Gastroesophageal sphincter (tissue), 4 donors: Measurements from ENCODE around the gene PTPRK. TPM values are rescaled to one million over a fixed set of nuclear protein-coding genes. Genes with fewer than 3 reads are reported as not detected.

Source experiments
- ATAC-seq: fragments of 150-250 bp; one replicate; pipeline ENCODE4 v1.9.1; 2016; ENCODE audit warnings: mild to moderate bottlenecking, moderate library complexity
- H3K27ac ChIP-seq, 4 donors: fragments of 200-600 bp; sonication (generic) in 3 of 4; 1 replicate in 3 of 4; 2 replicates in 1 of 4; pipeline ENCODE4 v1.5.1; 2016 to 2019
- H3K27me3 ChIP-seq: fragments of 200-600 bp; sonication (generic); one replicate; pipeline ENCODE4 v1.5.1; 2019
- H3K36me3 ChIP-seq, 2 donors: fragments of 200-600 bp; sonication (generic); one replicate each; pipeline ENCODE4 v1.5.1; 2019; ENCODE audit warnings: control low read depth in 1 of 2
- H3K4me1 ChIP-seq, 3 donors: fragments of 200-600 bp; sonication (generic); 1 replicate in 2 of 3; 2 replicates in 1 of 3; pipeline ENCODE4 v1.5.1; 2016 to 2019; ENCODE audit warnings: control low read depth in 2 of 3
- H3K4me3 ChIP-seq, 2 donors: fragments of 200-600 bp; sonication (generic); one replicate each; pipeline ENCODE4 v1.5.1; 2019; ENCODE audit warnings: mild to moderate bottlenecking in 1 of 2, moderate library complexity in 1 of 2
- H3K9me3 ChIP-seq, 3 donors: fragments of 200-600 bp; sonication (generic); one replicate each; pipeline ENCODE4 v1.5.1; 2017 to 2019; ENCODE audit warnings: control low read depth in 2 of 3
- EP300 ChIP-seq: sonication (generic); formaldehyde crosslinking; IDR thresholded peaks from one replicate; pipeline ENCODE4 v1.6.1; 2017; ENCODE audit warnings: antibody characterized with exemption, mild to moderate bottlenecking
- POLR2A ChIP-seq, 2 donors: fragments of 450-650 bp; IDR thresholded peaks; one replicate each; pipeline ENCODE4 v1.6.1; 2017; ENCODE audit warnings: antibody characterized with exemption in 2 of 2, mild to moderate bottlenecking in 2 of 2, moderate library complexity in 1 of 2
- POLR2AphosphoS5 ChIP-seq: sonication (generic); formaldehyde crosslinking; IDR thresholded peaks from one replicate; pipeline ENCODE4 v1.6.1; 2017; ENCODE audit warnings: antibody characterized with exemption
- WGBS, 2 donors: methylation state at CpG; one replicate each; pipeline ENCODE4 v1.1.5; 2018; ENCODE audit warnings: low coverage in 1 of 2; 5-methylcytosine and 5-hydroxymethylcytosine counted together
- total RNA-seq, 4 donors: library from RNA; depleted of rRNA; stranded (reverse); fragments of >200 nt; gene quantifications; one replicate each; pipeline ENCODE4 v1.1.0, GENCODE V29; 2016
- TF ChIP-seq, protein P1 (sequence below), 4 experiments: fragments of 200-600 bp in 2 of 4; fragments of 450-650 bp in 2 of 4; sonication (generic) in 1 of 4; IDR thresholded peaks; one replicate each; pipeline ENCODE4 v1.5.1; 2017 to 2019; ENCODE audit warnings: antibody characterized with exemption in 4 of 4, mild to moderate bottlenecking in 2 of 4, moderate library complexity in 2 of 4

Gene PTPRK
- total RNA-seq, 4 donors from 2014 or later: 42.0 to 47.6 (median 45.8) TPM

DNA sequence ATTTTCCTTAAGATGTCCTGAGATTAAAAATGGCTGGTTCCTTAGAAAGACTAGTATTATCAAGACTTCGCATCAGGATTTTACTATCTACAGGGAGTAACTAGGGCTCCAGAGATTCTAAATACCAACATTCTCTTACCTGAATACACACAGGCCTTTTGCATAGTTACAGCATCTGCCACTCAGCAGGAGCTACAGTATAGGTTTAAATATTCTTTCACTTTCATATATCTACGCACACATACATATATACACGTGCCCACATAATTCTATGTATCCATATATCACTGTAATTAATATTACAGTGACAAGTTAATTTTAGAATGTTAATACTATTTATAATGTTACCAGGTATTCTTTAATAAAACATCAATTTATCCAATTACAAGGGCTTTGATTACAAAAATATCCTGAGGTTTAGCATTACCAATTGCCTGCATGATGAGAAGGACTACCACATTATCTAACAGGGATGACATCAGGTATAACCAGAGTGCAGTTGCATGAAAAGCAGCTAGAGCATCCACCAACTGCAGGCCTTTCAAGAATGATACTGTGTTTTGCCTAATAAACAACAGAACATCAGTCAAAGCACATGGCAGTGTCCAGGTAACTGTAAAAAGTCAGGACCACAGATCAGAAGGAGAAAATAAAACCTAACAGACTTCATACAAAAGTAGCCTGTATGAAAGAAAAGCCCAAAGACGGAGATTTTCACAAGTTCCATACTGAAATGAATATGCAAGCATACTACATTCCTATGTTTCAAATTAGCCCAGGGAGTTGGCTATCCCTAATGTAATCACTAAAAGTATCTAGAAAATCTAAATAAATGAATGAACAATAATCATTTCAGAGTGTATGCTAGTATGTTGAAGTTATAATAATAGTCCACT is 268.7 kb downstream of the PTPRK start:
- no peak overlapping the region for H3K27ac ChIP-seq
- WGBS, 2 donors: 85 to 88% methylated on average over 4 of the region's 4 CpGs
- no peaks in the 10 kb centered on the region for H3K27me3 ChIP-seq
- no peaks in the 10 kb centered on the region for H3K9me3 ChIP-seq
- no peaks in the 10 kb centered on the region for H3K36me3 ChIP-seq
- no peaks in the 10 kb centered on the region for H3K4me1 ChIP-seq
- H3K4me3 ChIP-seq: no peak overlapping the region
- TF ChIP-seq POLR2AphosphoS5 (no peak), POLR2A (IDR thresholded peaks at IDR 0.05) (no peak), EP300 (no peak)
- TF ChIP-seq, protein P1, sequence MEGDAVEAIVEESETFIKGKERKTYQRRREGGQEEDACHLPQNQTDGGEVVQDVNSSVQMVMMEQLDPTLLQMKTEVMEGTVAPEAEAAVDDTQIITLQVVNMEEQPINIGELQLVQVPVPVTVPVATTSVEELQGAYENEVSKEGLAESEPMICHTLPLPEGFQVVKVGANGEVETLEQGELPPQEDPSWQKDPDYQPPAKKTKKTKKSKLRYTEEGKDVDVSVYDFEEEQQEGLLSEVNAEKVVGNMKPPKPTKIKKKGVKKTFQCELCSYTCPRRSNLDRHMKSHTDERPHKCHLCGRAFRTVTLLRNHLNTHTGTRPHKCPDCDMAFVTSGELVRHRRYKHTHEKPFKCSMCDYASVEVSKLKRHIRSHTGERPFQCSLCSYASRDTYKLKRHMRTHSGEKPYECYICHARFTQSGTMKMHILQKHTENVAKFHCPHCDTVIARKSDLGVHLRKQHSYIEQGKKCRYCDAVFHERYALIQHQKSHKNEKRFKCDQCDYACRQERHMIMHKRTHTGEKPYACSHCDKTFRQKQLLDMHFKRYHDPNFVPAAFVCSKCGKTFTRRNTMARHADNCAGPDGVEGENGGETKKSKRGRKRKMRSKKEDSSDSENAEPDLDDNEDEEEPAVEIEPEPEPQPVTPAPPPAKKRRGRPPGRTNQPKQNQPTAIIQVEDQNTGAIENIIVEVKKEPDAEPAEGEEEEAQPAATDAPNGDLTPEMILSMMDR (IDR thresholded peaks at IDR 0.05): no peak
- no peak for ATAC-seq

DNA sequence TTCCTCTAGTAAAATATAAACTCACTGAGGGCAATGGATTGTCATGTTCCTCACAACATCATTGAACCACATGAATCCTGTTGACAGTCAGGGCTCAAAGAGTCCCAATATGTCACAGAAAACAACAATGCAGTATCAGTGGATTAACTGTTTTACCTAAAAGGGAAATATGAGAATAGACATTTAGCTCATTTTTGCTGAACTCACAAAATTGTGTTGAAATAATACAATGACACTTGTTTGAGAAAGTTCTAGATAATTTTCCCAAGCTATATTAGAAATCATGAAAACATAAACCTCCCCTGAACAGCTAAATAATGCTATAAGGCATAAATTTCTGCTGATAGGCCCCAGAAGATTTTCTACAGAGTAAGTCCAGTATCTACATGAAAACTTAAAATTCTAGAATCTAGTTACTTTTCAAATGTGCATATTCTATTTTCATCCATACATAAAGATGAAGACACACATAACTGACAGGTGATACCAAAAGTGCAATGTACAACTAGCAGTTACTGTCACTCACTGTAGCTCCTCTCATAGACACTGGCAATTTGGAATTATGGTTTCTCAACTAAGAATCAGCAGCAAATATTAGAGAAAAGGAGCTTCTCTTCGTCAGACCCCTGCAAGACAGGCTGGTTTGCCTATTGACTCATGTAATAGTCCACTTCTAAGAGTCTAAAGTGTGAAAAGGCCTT is 269.9 kb downstream of the PTPRK start:
- WGBS, 2 donors: 80 to 100% methylated on average over 1 of the region's 1 CpG
- Histone ChIP-seq H3K36me3 (no peaks in the 10 kb centered on the region), H3K27me3 (no peaks in the 10 kb centered on the region), H3K9me3 (no peaks in the 10 kb centered on the region), H3K4me1 (no peaks in the 10 kb centered on the region), H3K27ac (no peak overlapping the region), H3K4me3 (no peak overlapping the region)
- ATAC-seq: no peak
- no peak for TF ChIP-seq EP300
- TF ChIP-seq POLR2AphosphoS5: no peak
- TF ChIP-seq, protein P1 (IDR thresholded peaks at IDR 0.05): no peak
- TF ChIP-seq POLR2A (IDR thresholded peaks at IDR 0.05): no peak

DNA sequence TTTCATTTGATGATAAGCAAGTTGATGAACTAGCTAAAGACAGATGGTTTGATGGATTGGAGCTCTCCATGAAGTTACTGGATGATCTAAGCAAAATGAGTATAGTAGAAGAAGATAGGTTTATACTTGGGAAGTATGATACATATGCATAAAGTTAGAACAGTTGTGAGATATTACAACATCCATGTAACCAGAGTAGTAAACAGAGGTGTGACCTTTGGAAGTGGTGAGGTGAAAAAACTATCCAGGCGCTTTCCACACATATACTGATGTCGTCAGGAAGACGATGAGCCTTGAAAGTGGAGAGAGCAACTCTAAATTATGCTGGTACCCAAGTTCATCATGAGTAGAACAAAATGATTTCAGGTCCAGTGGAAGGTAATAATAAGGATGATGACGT is 271.0 kb downstream of the PTPRK start:
- no peak overlapping the region for H3K4me3 ChIP-seq
- no peaks in the 10 kb centered on the region for H3K9me3 ChIP-seq
- H3K27me3 ChIP-seq: no peaks in the 10 kb centered on the region
- 88 to 100% methylated on average over 3 to 4 of the region's 4 CpGs for WGBS, 2 donors
- TF ChIP-seq POLR2AphosphoS5 (no peak), POLR2A (IDR thresholded peaks at IDR 0.05) (no peak), EP300 (no peak)
- TF ChIP-seq, protein P1 (IDR thresholded peaks at IDR 0.05): no peak
- no peaks in the 10 kb centered on the region for H3K36me3 ChIP-seq
- H3K27ac ChIP-seq: no peak overlapping the region
- no peak for ATAC-seq
- no peaks in the 10 kb centered on the region for H3K4me1 ChIP-seq

DNA sequence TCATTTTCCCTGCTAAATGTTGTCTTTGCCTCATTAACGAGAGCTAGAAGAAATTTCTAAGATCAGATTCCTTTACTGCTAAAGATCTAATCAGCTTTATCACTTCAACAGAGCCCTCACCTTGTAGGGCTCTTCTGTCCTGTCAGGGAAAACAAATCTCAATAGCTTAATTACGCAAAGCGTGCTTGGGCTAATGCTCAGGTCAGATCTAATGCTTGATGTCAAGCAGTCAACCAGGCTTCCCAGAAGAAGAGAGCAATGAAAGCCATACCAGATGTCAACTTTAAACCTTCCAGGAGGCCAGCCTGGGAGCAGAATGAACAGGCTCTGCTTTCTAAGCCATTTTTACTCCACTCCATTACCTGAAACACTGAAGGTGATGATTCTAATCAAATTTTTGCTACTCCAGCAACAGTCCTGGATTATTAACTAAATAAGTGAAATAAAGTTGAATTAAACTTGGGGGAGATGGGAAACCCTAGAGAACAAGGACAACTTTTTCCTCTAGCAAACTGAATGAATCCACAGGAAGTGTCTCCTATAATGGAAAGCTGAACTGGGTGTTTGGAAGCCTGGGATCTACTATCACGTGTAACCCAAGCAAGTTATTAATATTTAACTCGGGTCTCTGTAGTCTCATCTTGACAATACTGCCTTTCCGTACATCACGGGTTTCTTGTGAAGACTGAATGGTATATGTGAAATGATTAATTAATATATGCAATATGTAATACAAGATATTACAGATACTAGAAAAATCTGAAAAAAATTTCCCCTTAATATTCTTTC is 273.7 kb downstream of the PTPRK start:
- H3K27ac ChIP-seq: no peak overlapping the region
- no peaks in the 10 kb centered on the region for H3K9me3 ChIP-seq
- 89 to 93% methylated on average over 5 to 7 of the region's 7 CpGs for WGBS, 2 donors
- no peaks in the 10 kb centered on the region for H3K4me1 ChIP-seq
- no peak for ATAC-seq
- no peaks in the 10 kb centered on the region for H3K27me3 ChIP-seq
- no peaks in the 10 kb centered on the region for H3K36me3 ChIP-seq
- H3K4me3 ChIP-seq: no peak overlapping the region
- TF ChIP-seq EP300: no peak
- TF ChIP-seq POLR2AphosphoS5: no peak
- TF ChIP-seq, protein P1 (IDR thresholded peaks at IDR 0.05): no peak
- TF ChIP-seq POLR2A (IDR thresholded peaks at IDR 0.05): no peak
